Upper lobe of left lung (tissue), 6 donors: Measurements from ENCODE around the gene INHA. TPM values are rescaled to one million over a fixed set of nuclear protein-coding genes. Genes with fewer than 3 reads are reported as not detected.

Experiments
- ATAC-seq, 2 donors: fragments of 200-7000 bp; cut with Tn5 transposase; one replicate each; pipeline ENCODE4 v1.9.1; 2022; ENCODE audit warnings: mild to moderate bottlenecking in 2 of 2, moderate library complexity in 2 of 2; ENCODE audit not compliant: low FRiP score in 2 of 2
- DNase-seq, 2 donors: peaks; one replicate each; pipeline ENCODE4 v3.0.0-alpha.2; 2019 to 2020
- H3K27ac ChIP-seq, 4 donors: fragments of 200-600 bp; sonication (generic); one replicate each; pipeline ENCODE4 v1.5.1; 2016 to 2019
- H3K27me3 ChIP-seq, 4 donors: fragments of 200-600 bp; sonication (generic); one replicate each; pipeline ENCODE4 v1.5.1; 2017 to 2019
- H3K36me3 ChIP-seq, 4 donors: fragments of 200-600 bp; sonication (generic); one replicate each; pipeline ENCODE4 v1.5.1; 2016 to 2019
- H3K4me1 ChIP-seq, 4 donors: fragments of 200-600 bp; sonication (generic); one replicate each; pipeline ENCODE4 v1.5.1; 2018 to 2019
- H3K4me3 ChIP-seq, 4 donors: fragments of 200-600 bp; sonication (generic); one replicate each; pipeline ENCODE4 v1.5.1; 2017 to 2019; ENCODE audit warnings: mild to moderate bottlenecking in 2 of 4, moderate library complexity in 1 of 4
- H3K9me3 ChIP-seq, 4 donors: fragments of 200-600 bp; sonication (generic); one replicate each; pipeline ENCODE4 v1.5.1; 2018 to 2019
- EP300 ChIP-seq, 4 donors: sonication (generic); formaldehyde crosslinking; IDR thresholded peaks; one replicate each; pipeline ENCODE4 v1.5.1; 2017; ENCODE audit warnings: antibody characterized with exemption in 4 of 4, control low read depth in 2 of 4
- POLR2A ChIP-seq, 4 donors: fragments of 450-650 bp; IDR thresholded peaks; one replicate each; pipeline ENCODE4 v1.5.1; 2016 to 2017; ENCODE audit warnings: antibody characterized with exemption in 4 of 4, mild to moderate bottlenecking in 2 of 4
- POLR2AphosphoS5 ChIP-seq, 2 donors: sonication (generic); formaldehyde crosslinking; IDR thresholded peaks; one replicate each; pipeline ENCODE4 v1.5.1; 2017; ENCODE audit warnings: antibody characterized with exemption in 2 of 2
- whole genome bisulfite sequencing, 2 donors: methylation state at CpG; one replicate each; pipeline ENCODE4 v1.1.5; 2017 to 2018; 5-methylcytosine and 5-hydroxymethylcytosine counted together
- total RNA-seq, 6 donors: library from RNA; depleted of rRNA in 4 of 6; stranded (reverse); fragments of >200 nt in 4 of 6; gene quantifications; one replicate each; pipeline versions ENCODE4 v1.1.0 to v1.2.1, GENCODE V29; 2016 to 2021
- TF ChIP-seq, protein P1 (sequence below), 6 experiments: fragments of 450-650 bp in 4 of 6; fragments of 200-600 bp in 2 of 6; sonication (generic) in 2 of 6; IDR thresholded peaks; one replicate each; pipeline ENCODE4 v1.5.1; 2016 to 2019; ENCODE audit warnings: antibody characterized with exemption in 6 of 6
- donor health status: DM: no; HTN: no; CAD: no; lungs with moderate emphysema.
- donor health status: DM: no; HTN: yes; CAD: no; lungs with severe emphysema.

Gene INHA
- total RNA-seq, 6 donors from 2014 or later = 0.24 to 7.3 (median 0.43) TPM; not detected in 3

GRCh38 chr2:219597552-219598307 lies 25.6 kb downstream of the INHA start, which contains the start of gene STK11IP:
Gene STK11IP, plus strand, starts transcription at chr2:219597857. Its CDS starts 263 bp downstream, at chr2:219598120.
- H3K27me3 ChIP-seq = no peaks in the 10 kb centered on the region
- DNase-seq = peak; percentile 97 to 98
- peaks cover 6 to 20% (median 8%) of the 10 kb centered on the region in 4 donors for H3K4me1 ChIP-seq
- TF ChIP-seq POLR2A (IDR thresholded peaks at IDR 0.05) = peak in 3 of 4 donors; percentile 70 to 90 (median 76)
- peak; percentile 72 to 83 for TF ChIP-seq POLR2AphosphoS5 (IDR thresholded peaks at IDR 0.05)
- TF ChIP-seq, protein P1, sequence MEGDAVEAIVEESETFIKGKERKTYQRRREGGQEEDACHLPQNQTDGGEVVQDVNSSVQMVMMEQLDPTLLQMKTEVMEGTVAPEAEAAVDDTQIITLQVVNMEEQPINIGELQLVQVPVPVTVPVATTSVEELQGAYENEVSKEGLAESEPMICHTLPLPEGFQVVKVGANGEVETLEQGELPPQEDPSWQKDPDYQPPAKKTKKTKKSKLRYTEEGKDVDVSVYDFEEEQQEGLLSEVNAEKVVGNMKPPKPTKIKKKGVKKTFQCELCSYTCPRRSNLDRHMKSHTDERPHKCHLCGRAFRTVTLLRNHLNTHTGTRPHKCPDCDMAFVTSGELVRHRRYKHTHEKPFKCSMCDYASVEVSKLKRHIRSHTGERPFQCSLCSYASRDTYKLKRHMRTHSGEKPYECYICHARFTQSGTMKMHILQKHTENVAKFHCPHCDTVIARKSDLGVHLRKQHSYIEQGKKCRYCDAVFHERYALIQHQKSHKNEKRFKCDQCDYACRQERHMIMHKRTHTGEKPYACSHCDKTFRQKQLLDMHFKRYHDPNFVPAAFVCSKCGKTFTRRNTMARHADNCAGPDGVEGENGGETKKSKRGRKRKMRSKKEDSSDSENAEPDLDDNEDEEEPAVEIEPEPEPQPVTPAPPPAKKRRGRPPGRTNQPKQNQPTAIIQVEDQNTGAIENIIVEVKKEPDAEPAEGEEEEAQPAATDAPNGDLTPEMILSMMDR (IDR thresholded peaks at IDR 0.05) = peak in 1 of 6 experiments; percentile 4
- TF ChIP-seq EP300 (IDR thresholded peaks at IDR 0.05) = peak in 1 of 4 donors; percentile 41
- H3K27ac ChIP-seq = peak within 1 kb of the TSS; percentile 85 to 90 (median 88)
- WGBS, 2 donors = 0% methylated on average over 48 to 53 of the region's 57 CpGs
- ATAC-seq = peak; percentile 98
- peak within 1 kb of the TSS; percentile 60 to 88 (median 68) for H3K4me3 ChIP-seq
- H3K9me3 ChIP-seq = no peaks in the 10 kb centered on the region
- H3K36me3 ChIP-seq = peaks cover 9 to 19% (median 15%) of the 10 kb centered on the region in 4 donors

GRCh38 chr2:219598308-219599078 lies 26.4 kb downstream of the INHA start:
- H3K27me3 ChIP-seq = no peaks in the 10 kb centered on the region
- DNase-seq = no peak

GRCh38 chr2:219603771-219604170 lies 31.7 kb downstream of the INHA start:
- peak in 1 of 2 donors; percentile 51 for ATAC-seq
- H3K27me3 ChIP-seq = no peaks in the 10 kb centered on the region
- H3K36me3 ChIP-seq = peaks cover 9 to 70% (median 57%) of the 10 kb centered on the region in 4 donors
- WGBS, 2 donors = 53 to 74% methylated on average over 5 of the region's 5 CpGs
- TF ChIP-seq, protein P1 (IDR thresholded peaks at IDR 0.05) = no peak
- TF ChIP-seq POLR2A (IDR thresholded peaks at IDR 0.05) (no peak), EP300 (IDR thresholded peaks at IDR 0.05) (no peak), POLR2AphosphoS5 (IDR thresholded peaks at IDR 0.05) (no peak)
- H3K4me1 ChIP-seq = peaks cover 0 to 4% (median under 1%) of the 10 kb centered on the region in 4 donors
- H3K27ac ChIP-seq = no peak overlapping the region
- H3K4me3 ChIP-seq = no peak overlapping the region
- H3K9me3 ChIP-seq = no peaks in the 10 kb centered on the region
- no peak for DNase-seq

More at GRCh38 chr2:219598308-219599078, 26.4 kb downstream of the INHA start:
- 32 to 33% methylated on average over 9 of the region's 9 CpGs for WGBS, 2 donors
- Histone ChIP-seq H3K36me3 (peaks cover 9 to 25% (median 16%) of the 10 kb centered on the region in 4 donors), H3K4me3 (peak overlapping the region; percentile 60 to 88 (median 68)), H3K4me1 (peaks cover 6 to 20% (median 8%) of the 10 kb centered on the region in 4 donors), H3K27ac (peak overlapping the region; percentile 85 to 90 (median 88)), H3K9me3 (no peaks in the 10 kb centered on the region)
- TF ChIP-seq, protein P1 (IDR thresholded peaks at IDR 0.05) = no peak
- no peak for TF ChIP-seq POLR2AphosphoS5 (IDR thresholded peaks at IDR 0.05)
- TF ChIP-seq POLR2A (IDR thresholded peaks at IDR 0.05) = no peak
- no peak for TF ChIP-seq EP300 (IDR thresholded peaks at IDR 0.05)
- no peak for ATAC-seq

- H3K36me3 ChIP-seq = peaks cover 9 to 83% (median 64%) of the 10 kb centered on the region in 4 donors
- no peak overlapping the region for H3K27ac ChIP-seq
- no peak for ATAC-seq
- WGBS, 2 donors = 92 to 96% methylated on average over 6 of the region's 6 CpGs
- TF ChIP-seq EP300 (IDR thresholded peaks at IDR 0.05) (no peak), POLR2AphosphoS5 (IDR thresholded peaks at IDR 0.05) (no peak), POLR2A (IDR thresholded peaks at IDR 0.05) (no peak)
- TF ChIP-seq, protein P1 (IDR thresholded peaks at IDR 0.05) = no peak
- H3K27me3 ChIP-seq = no peaks in the 10 kb centered on the region
- no peak overlapping the region for H3K4me3 ChIP-seq
- no peaks in the 10 kb centered on the region for H3K4me1 ChIP-seq
- H3K9me3 ChIP-seq = no peaks in the 10 kb centered on the region
- DNase-seq = no peak
Measured at GRCh38 chr2:219605607-219605954, 33.5 kb downstream of the INHA start.
